Panc1 (cell line): Measurements from ENCODE around the gene EVX2.

Source experiments
- CTCF ChIP-seq: fragments of 450-650 bp; IDR thresholded peaks from 2 replicates; pipeline ENCODE4 v1.5.1; 2017; ENCODE audit warnings: mild to moderate bottlenecking
- POLR2AphosphoS5 ChIP-seq: IDR thresholded peaks from 2 replicates; pipeline ENCODE4 v1.6.1; 2012; ENCODE audit warnings: mild to moderate bottlenecking, low read depth, low read length, moderate library complexity

GRCh38 chr2:176115883-176116813 lies 32.4 kb upstream of the EVX2 start, which contains the start of gene HOXD10:
- no peak for TF ChIP-seq CTCF
- no peak for TF ChIP-seq POLR2AphosphoS5
